K562 (cell line): ENCODE data around the gene NOXRED1. TPM values are rescaled to one million over a fixed set of nuclear protein-coding genes. Genes with fewer than 3 reads are reported as not detected.

Experiments used
- ATAC-seq: fragments of 200-7000 bp; cut with Tn5 transposase; 3 replicates; pipeline ENCODE4 v1.9.1; 2020; ENCODE audit warnings: moderate library complexity
- BruUV-seq: library from RNA; stranded (reverse); fragments of 400-500 nt; replicated peaks from 2 replicates; lab custom pipeline; 2021; lab: Mats Ljungman, UMichigan
- CTCF ChIA-PET: fragments of 300-600 bp; formaldehyde crosslinking; extraction: SDS; loops from one replicate; lab custom pipeline; 2021; ENCODE audit warnings: low intra/inter-chr PET ratio; lab: Yijun Ruan, JAX
- POLR2A ChIA-PET: fragments of 300-600, 350-650 bp; sonication (Branson Sonifier 250); formaldehyde crosslinking; extraction: SDS; loops from one replicate; lab custom pipeline; 2021; ENCODE audit warnings: antibody characterized with exemption, inconsistent platforms; lab: Yijun Ruan, JAX
- DNase-seq, 4 experiments: peaks; one replicate each; pipeline versions ENCODE4 v3.0.0 to v3.0.0-alpha.2; 2011 to 2018; ENCODE audit warnings: low spot score in 3 of 4, mixed read lengths in 3 of 4; ENCODE audit errors: extremely low read depth in 1 of 4
- FAIRE-seq: peaks from 2 replicates; lab custom pipeline; 2011; peaks lifted over from hg19 to GRCh38; lab: Jason Lieb, UNC
- H2AFZ ChIP-seq: 2 replicates; pipeline ENCODE4 v1.6.0; 2011; ENCODE audit warnings: low read depth, low read length, control low read depth, inconsistent platforms
- H3K27ac ChIP-seq: fragments of 200-600 bp; 3 replicates; pipeline ENCODE4 v1.8.0; 2011; ENCODE audit warnings: low read depth, mild to moderate bottlenecking, control low read depth, inconsistent platforms, low read length, moderate library complexity, mixed read lengths; ENCODE audit errors: extremely low read depth
- H3K27me3 ChIP-seq, 2 experiments: fragments of 300-600 bp in 1 of 2; 2 replicates in 1 of 2; 3 replicates in 1 of 2; pipeline versions ENCODE4 v1.6.0 to v1.8.0; 2011; ENCODE audit warnings: inconsistent platforms in 2 of 2, low read length in 2 of 2, mild to moderate bottlenecking in 1 of 2, mixed read lengths in 1 of 2, moderate library complexity in 1 of 2; ENCODE audit not compliant: control insufficient read depth in 2 of 2, insufficient read depth in 2 of 2
- H3K36me3 ChIP-seq: fragments of 300-600 bp; 3 replicates; pipeline ENCODE4 v1.8.0; 2011; ENCODE audit warnings: mild to moderate bottlenecking, low read length, inconsistent platforms; ENCODE audit not compliant: control insufficient read depth, insufficient read depth
- H3K4me1 ChIP-seq, 2 experiments: fragments of 200-600 bp in 1 of 2; replicated peaks in 1 of 2; 2 replicates in 1 of 2; 3 replicates in 1 of 2; pipeline versions ENCODE4 v1.5.1 to v1.8.0; 2011; ENCODE audit warnings: inconsistent platforms in 2 of 2, low read length in 2 of 2, mild to moderate bottlenecking in 1 of 2, mixed read lengths in 1 of 2, moderate library complexity in 1 of 2; ENCODE audit not compliant: control insufficient read depth in 2 of 2, insufficient read depth in 2 of 2
- H3K4me2 ChIP-seq: 2 replicates; pipeline ENCODE4 v1.6.1; 2011; ENCODE audit warnings: low read length, control low read depth, inconsistent platforms, mixed read lengths; ENCODE audit not compliant: insufficient read depth
- H3K4me3 ChIP-seq: fragments of 200-600 bp; sonication (generic), shearing (Covaris generic); 2 replicates; pipeline ENCODE4 v1.5.1; 2016; ENCODE audit warnings: control low read depth, inconsistent platforms
- H3K79me2 ChIP-seq: fragments of 200-600 bp; 3 replicates; pipeline ENCODE4 v1.8.0; 2011; ENCODE audit warnings: low read length, inconsistent platforms; ENCODE audit not compliant: control insufficient read depth, insufficient read depth
- H3K9ac ChIP-seq, 2 experiments: 2 replicates each; pipeline versions ENCODE4 v1.6.0 to v1.6.1; 2011; ENCODE audit warnings: low read depth in 2 of 2, low read length in 2 of 2, control low read depth in 1 of 2, inconsistent platforms in 1 of 2, mild to moderate bottlenecking in 1 of 2, mixed read lengths in 1 of 2; ENCODE audit not compliant: insufficient read depth in 1 of 2
- H3K9me1 ChIP-seq: one replicate; pipeline ENCODE4 v1.6.0; 2011; ENCODE audit warnings: inconsistent platforms, mild to moderate bottlenecking, low read length, moderate library complexity; ENCODE audit not compliant: control insufficient read depth, insufficient read depth
- H3K9me3 ChIP-seq: replicated peaks from 2 replicates; pipeline ENCODE4 v1.5.1; 2011; ENCODE audit warnings: low read depth, low read length, inconsistent platforms; ENCODE audit not compliant: control insufficient read depth, insufficient read depth
- H4K20me1 ChIP-seq: replicated peaks from 2 replicates; pipeline ENCODE4 v1.6.1; 2011; ENCODE audit warnings: low read length, inconsistent platforms, mixed read lengths; ENCODE audit not compliant: control insufficient read depth, insufficient read depth
- HIVEP1 ChIP-seq: fragments of 250-450 bp; sonication (Bioruptor Pico); IDR thresholded peaks from 2 replicates; pipeline ENCODE4 v1.4.0; 2020; ENCODE audit warnings: mild to moderate bottlenecking
- HMG20B ChIP-seq: fragments of 250-450 bp; sonication (Bioruptor Pico); IDR thresholded peaks from 2 replicates; pipeline ENCODE4 v1.5.0; 2021; ENCODE audit warnings: mild to moderate bottlenecking
- MIER1 ChIP-seq: fragments of 450-650 bp; IDR thresholded peaks from 2 replicates; pipeline ENCODE4 v1.6.1; 2016; ENCODE audit warnings: antibody characterized with exemption, mild to moderate bottlenecking, low read depth
- NCOR1 ChIP-seq: fragments of 450-650 bp; IDR thresholded peaks from 2 replicates; pipeline ENCODE4 v1.6.1; 2016; ENCODE audit warnings: mild to moderate bottlenecking, moderate library complexity
- PCBP1 ChIP-seq: fragments of 200-400 bp; formaldehyde crosslinking; IDR thresholded peaks from 2 replicates; pipeline ENCODE4 v1.6.1; 2018; ENCODE audit warnings: mild to moderate bottlenecking, low read depth, low read length; ENCODE audit not compliant: poor library complexity, severe bottlenecking
- SIN3A ChIP-seq, 2 experiments: fragments of 150-350 bp in 1 of 2; IDR thresholded peaks; 2 replicates each; pipeline ENCODE4 v1.6.1; 2011 to 2016; ENCODE audit warnings: borderline replicate concordance in 2 of 2, low read depth in 2 of 2, low read length in 2 of 2, mild to moderate bottlenecking in 2 of 2, moderate library complexity in 2 of 2; ENCODE audit not compliant: control insufficient read depth in 1 of 2
- TEAD4 ChIP-seq, 2 experiments: sonication (generic) in 1 of 2; formaldehyde crosslinking in 1 of 2; IDR thresholded peaks; 2 replicates each; pipeline versions ENCODE4 v1.6.1 to v1.8.0; 2012 to 2022; ENCODE audit warnings: borderline replicate concordance in 1 of 2, inconsistent platforms in 1 of 2, low read length in 1 of 2, mild to moderate bottlenecking in 1 of 2, missing genetic modification reagents in 1 of 2
- XRCC3 ChIP-seq: fragments of 450-650 bp; IDR thresholded peaks from 2 replicates; pipeline ENCODE4 v1.6.1; 2017; ENCODE audit warnings: mild to moderate bottlenecking, moderate library complexity
- ZNF318 ChIP-seq, 2 experiments: fragments of 450-650 bp; IDR thresholded peaks; 2 replicates each; pipeline ENCODE4 v1.6.1; 2016; ENCODE audit warnings: mild to moderate bottlenecking in 2 of 2, borderline replicate concordance in 1 of 2, low read depth in 1 of 2, moderate library complexity in 1 of 2
- WGBS: fragments of 100-300 bp; shearing (Covaris generic); methylation state at CpG from one replicate; pipeline ENCODE4 v1.1.6; 2016; ENCODE audit warnings: low coverage, mixed read lengths; ENCODE audit not compliant: insufficient coverage; ENCODE audit errors: missing lambda C conversion rate; 5-methylcytosine and 5-hydroxymethylcytosine counted together
- in situ Hi-C: fragments of 300-500 bp; cut with MboI; formaldehyde crosslinking; loops from 4 replicates; pipeline ENCODE4 v1.15.0; 2018; ENCODE audit warnings: inconsistent platforms, mixed read lengths
- intact Hi-C: fragments of 100-400 bp; cut with micrococcal nuclease; formaldehyde crosslinking; loops from 2 replicates; pipeline ENCODE4 v1.14.2; 2022
- polyA plus RNA-seq, 8 experiments: library from polyadenylated mRNA; depleted of rRNA in 4 of 8; stranded (reverse) in 5 of 8; unstranded in 3 of 8; fragments of >200 nt; fragmentation: Nextera tagmentation in 2 of 8; fragmentation: Illumina TruSeq in 1 of 8; extraction: Ambion mirVana in 2 of 8; extraction: Trizol in 1 of 8; gene quantifications; 2 replicates each; pipeline versions ENCODE4 v1.2.1 to v1.2.3, GENCODE V29; 2011 to 2014; ENCODE audit warnings: inconsistent platforms in 1 of 8, missing spikeins in 1 of 8
- total RNA-seq, 7 experiments: library from RNA; depleted of rRNA in 6 of 7; stranded (reverse); fragments of >200 nt in 6 of 7; fragmentation: Illumina TruSeq in 2 of 7; extraction: Trizol in 2 of 7; gene quantifications; 2 replicates each; pipeline versions ENCODE4 v1.2.1 to v1.2.3, GENCODE V29; 2011 to 2021; ENCODE audit warnings: low replicate concordance in 1 of 7

NOXRED1 gene
- total and polyA plus RNA-seq, 9 of the 15 experiments (the other 6 are each of a cell fraction or from before 2014, with no cell fraction given) = 0.15 to 0.85 (median 0.30) TPM

- TF ChIP-seq HIVEP1 (CRISPR knock-in tag) = no peak
These were observed 1.5 kb upstream of the NOXRED1 start (continued) for GRCh38 chr14:77424862-77425261.

GRCh38 chr14:77421201-77421600 is 2.1 kb downstream of the NOXRED1 start:
- POLR2A ChIA-PET = no interaction called here
- H3K4me1 ChIP-seq = peaks cover 0 to 5% of the 10 kb centered on the region in 2 experiments; a peak in 1 of 5 replicates
- 59% methylated on average over 2 of the region's 2 CpGs for WGBS
- intact Hi-C loops (no loop called here), in situ Hi-C loops (no loop called here)
- no peaks in the 10 kb centered on the region for H3K79me2 ChIP-seq
- CTCF ChIA-PET = no interaction called here
- DNase-seq (no peak), ATAC-seq (no peak), FAIRE-seq (no peak)
- H3K27ac ChIP-seq = no peak overlapping the region
- H3K4me2 ChIP-seq = no peak overlapping the region
- no peaks in the 10 kb centered on the region for H3K9me3 ChIP-seq
- BruUV-seq = no TSS peak
- H4K20me1 ChIP-seq = no peaks in the 10 kb centered on the region
- TF ChIP-seq PCBP1 (no peak), NCOR1 (no peak), HIVEP1 (CRISPR knock-in tag) (no peak), HMG20B (CRISPR knock-in tag) (no peak), MIER1 (no peak), TEAD4 (IDR thresholded peaks at IDR 0.05; ENCODE audit: low read length) (no peak), TEAD4 (CRISPR knock-in tag; IDR thresholded peaks at IDR 0.05; ENCODE audit: borderline replicate concordance) (no peak), XRCC3 (no peak), SIN3A (IDR thresholded peaks at IDR 0.05; ENCODE audit: borderline replicate concordance in 2 of 2, control insufficient read depth in 1 of 2, low read depth in 2 of 2, low read length in 2 of 2) (no peak), ZNF318 (IDR thresholded peaks at IDR 0.05; ENCODE audit: borderline replicate concordance in 1 of 2, low read depth in 1 of 2) (no peak)
- H3K27me3 ChIP-seq = no peaks in the 10 kb centered on the region
- peaks cover 7% of the 10 kb centered on the region; the same call in 1 of the 3 replicates for H3K36me3 ChIP-seq
- H2AFZ ChIP-seq = no peak overlapping the region
- no peaks in the 10 kb centered on the region for H3K9me1 ChIP-seq
- no peak overlapping the region for H3K4me3 ChIP-seq
- no peak overlapping the region for H3K9ac ChIP-seq
